HFFc6 (cell line): ENCODE measurements around the gene HLA-A. TPM values are rescaled to one million over a fixed set of nuclear protein-coding genes. Genes with fewer than 3 reads are reported as not detected.
"Not testable (repeated sequence)": the region's sequence is repeated elsewhere in the genome, so short reads cannot be mapped to it uniquely, and the experiment has no call there.

Experiments
- DNase-seq: peaks from one replicate; pipeline ENCODE4 v3.0.0-alpha.2; 2018
- H3K27ac Mint-ChIP-seq: 2 replicates; pipeline ENCODE4 v1.8.0; 2020; ENCODE audit warnings: mild to moderate bottlenecking, mixed read lengths
- H3K27me3 Mint-ChIP-seq: 2 replicates; pipeline ENCODE4 v1.8.0; 2021; ENCODE audit warnings: mild to moderate bottlenecking, moderate library complexity, mixed read lengths; ENCODE audit not compliant: insufficient read depth
- H3K36me3 Mint-ChIP-seq: 2 replicates; pipeline ENCODE4 v1.8.0; 2021; ENCODE audit warnings: low read depth, mixed read lengths
- H3K4me1 Mint-ChIP-seq: 2 replicates; pipeline ENCODE4 v1.8.0; 2020; ENCODE audit warnings: low read depth, mixed read lengths
- H3K4me3 Mint-ChIP-seq: 2 replicates; pipeline ENCODE4 v1.8.0; 2020; ENCODE audit warnings: mild to moderate bottlenecking, moderate library complexity, mixed read lengths
- H3K9me3 Mint-ChIP-seq: 2 replicates; pipeline ENCODE4 v1.8.0; 2020; ENCODE audit warnings: mild to moderate bottlenecking, mixed read lengths
- CTCF ChIP-seq: fragments of 200-600 bp; sonication (generic); IDR thresholded peaks from 2 replicates; pipeline ENCODE4 v1.5.0; 2021; ENCODE audit warnings: antibody characterized with exemption, mild to moderate bottlenecking
- total RNA-seq, 6 experiments: library from RNA; stranded (reverse); fragmentation: NEBNext Ultra II Directional; extraction: Animal tissue kit (Norgen Biotek cat#: 25700); gene quantifications; 2 replicates in 1 of 6; 3 replicates in 5 of 6; pipeline ENCODE4 v1.2.3, GENCODE V29; 2021

The HLA-A gene
- total RNA-seq, 6 experiments from 2014 or later: 116 to 159 (median 149) TPM

- H3K27me3 Mint-ChIP-seq: peaks cover 13% of the 10 kb centered on the region
- no peaks in the 10 kb centered on the region for H3K36me3 Mint-ChIP-seq
- peak overlapping the region; percentile 90 for H3K4me3 Mint-ChIP-seq
- peak; percentile 57 for DNase-seq
- peak overlapping the region; percentile 92 for H3K27ac Mint-ChIP-seq
- no peaks in the 10 kb centered on the region for H3K9me3 Mint-ChIP-seq
- no peak for TF ChIP-seq CTCF
- peaks cover 28% of the 10 kb centered on the region for H3K4me1 Mint-ChIP-seq
These were observed 15.7 kb upstream of the HLA-A start for GRCh38 chr6:29926413-29927274.

GRCh38 chr6:29927275-29927569 is 15.1 kb upstream of the HLA-A start:
- no peaks in the 10 kb centered on the region for H3K36me3 Mint-ChIP-seq
- DNase-seq: no peak
- H3K4me3 Mint-ChIP-seq: peak overlapping the region; percentile 90
- peaks cover 28% of the 10 kb centered on the region for H3K4me1 Mint-ChIP-seq
- H3K27me3 Mint-ChIP-seq: peaks cover 13% of the 10 kb centered on the region
- peak overlapping the region; percentile 92 for H3K27ac Mint-ChIP-seq
- TF ChIP-seq CTCF: no peak
- no peaks in the 10 kb centered on the region for H3K9me3 Mint-ChIP-seq

- H3K36me3 Mint-ChIP-seq: no peaks in the 10 kb centered on the region
- no peak for TF ChIP-seq CTCF
- peaks cover 9% of the 10 kb centered on the region for H3K27me3 Mint-ChIP-seq
- H3K9me3 Mint-ChIP-seq: no peaks in the 10 kb centered on the region
- DNase-seq: no peak
- peaks cover 28% of the 10 kb centered on the region for H3K4me1 Mint-ChIP-seq
- H3K4me3 Mint-ChIP-seq: no peak overlapping the region
- H3K27ac Mint-ChIP-seq: no peak overlapping the region
These were observed 14.4 kb upstream of the HLA-A start for GRCh38 chr6:29927841-29928388.

GRCh38 chr6:29930047-29930446 is 12.3 kb upstream of the HLA-A start:
- not testable (repeated sequence) for H3K9me3 Mint-ChIP-seq, H3K4me3 Mint-ChIP-seq, H3K27ac Mint-ChIP-seq, H3K27me3 Mint-ChIP-seq, H3K36me3 Mint-ChIP-seq, DNase-seq
- H3K4me1 Mint-ChIP-seq: peaks cover 16% of the 10 kb centered on the region

- H3K27me3 Mint-ChIP-seq: peaks cover 4% of the 10 kb centered on the region
- no peaks in the 10 kb centered on the region for H3K4me1 Mint-ChIP-seq
- no peak overlapping the region for H3K27ac Mint-ChIP-seq
These were observed 8.4 kb upstream of the HLA-A start for GRCh38 chr6:29933955-29934354.

More at GRCh38 chr6:29933955-29934354, 8.4 kb upstream of the HLA-A start:
- TF ChIP-seq CTCF: no peak
- H3K9me3 Mint-ChIP-seq: no peaks in the 10 kb centered on the region
- no peak for DNase-seq
- no peak overlapping the region for H3K4me3 Mint-ChIP-seq
- no peaks in the 10 kb centered on the region for H3K36me3 Mint-ChIP-seq
